HS-5 (cell line): ENCODE measurements around the gene NPR2.

ENCODE experiments used
- DNase-seq: peaks from one replicate; pipeline ENCODE4 v3.0.0-alpha.2; 2012; ENCODE audit warnings: low read depth

Gene NPR2

GRCh38 chr9:35834260-35835215, 43.1 kb downstream of the NPR2 start:
- no peak for DNase-seq

GRCh38 chr9:35835216-35835632, 43.8 kb downstream of the NPR2 start:
- DNase-seq, result no peak

GRCh38 chr9:35835766-35836165, 44.4 kb downstream of the NPR2 start:
- DNase-seq, result no peak

GRCh38 chr9:35836595-35836994, 45.2 kb downstream of the NPR2 start:
- no peak for DNase-seq

GRCh38 chr9:35839926-35840325, 48.5 kb downstream of the NPR2 start:
- no peak for DNase-seq

GRCh38 chr9:35840881-35841644, 49.7 kb downstream of the NPR2 start:
- no peak for DNase-seq

- DNase-seq, result no peak
Observed at GRCh38 chr9:35841645-35841900, 50.2 kb downstream of the NPR2 start.

GRCh38 chr9:35842020-35842745, 50.8 kb downstream of the NPR2 start:
- DNase-seq, result no peak

- no peak for DNase-seq
Observed at GRCh38 chr9:35842795-35843194, 51.4 kb downstream of the NPR2 start.

GRCh38 chr9:35844628-35845270, 53.4 kb downstream of the NPR2 start:
- DNase-seq, result peak; percentile 89

GRCh38 chr9:35845824-35846771, 54.7 kb downstream of the NPR2 start:
- no peak for DNase-seq

- peak; percentile 93 for DNase-seq
Observed at GRCh38 chr9:35847792-35848572, 56.6 kb downstream of the NPR2 start.

- no peak for DNase-seq
Observed at GRCh38 chr9:35852267-35852815, 61.0 kb downstream of the NPR2 start.

- no peak for DNase-seq
Observed at GRCh38 chr9:35852876-35853865, 61.8 kb downstream of the NPR2 start.

- no peak for DNase-seq
Observed at GRCh38 chr9:35854091-35854762, 62.8 kb downstream of the NPR2 start.

- no peak for DNase-seq
Observed at GRCh38 chr9:35856206-35856605, 64.8 kb downstream of the NPR2 start.

GRCh38 chr9:35856882-35857281, 65.5 kb downstream of the NPR2 start:
- DNase-seq, result no peak

- DNase-seq, result no peak
Observed at GRCh38 chr9:35858458-35858857, 67.1 kb downstream of the NPR2 start.
